Measurements from ENCODE around the gene GAS5. TPM values are rescaled to one million over a fixed set of nuclear protein-coding genes. Genes with fewer than 3 reads are reported as not detected.
"Not testable (repeated sequence)": the region's sequence is repeated elsewhere in the genome, so short reads cannot be mapped to it uniquely, and the experiment has no call there.

The GAS5 gene
- total RNA-seq, 2 experiments from 2014 or later, result 901 to 1,026 TPM

GRCh38 chr1:173886746-173887611 is 19.2 kb upstream of the GAS5 start:
- CTCF ChIA-PET (ENCODE audit: unreplicated experiment), result no interaction called here
- Histone ChIP-seq H3K79me2 (ENCODE audit: insufficient read depth, low read depth, low read length) (no peaks in the 10 kb centered on the region), H3K36me3 (ENCODE audit: insufficient read depth, low read length) (peaks cover 22% of the 10 kb centered on the region), H3K27ac (ENCODE audit: low read depth, low read length, poor library complexity, severe bottlenecking) (no peak overlapping the region), H4K20me1 (ENCODE audit: insufficient read depth, low read length) (no peaks in the 10 kb centered on the region), H3K4me3 (ENCODE audit: low read depth, low read length, poor library complexity, severe bottlenecking) (no peak overlapping the region), H3K9me3 (ENCODE audit: low read length) (no peaks in the 10 kb centered on the region), H2AFZ (ENCODE audit: low read length) (no peak overlapping the region), H3K9me2 (ENCODE audit: insufficient read depth, low read length) (no peaks in the 10 kb centered on the region), H3K4me1 (ENCODE audit: insufficient read depth, low read length, poor library complexity, severe bottlenecking) (no peaks in the 10 kb centered on the region), H3K4me2 (ENCODE audit: low read length) (no peak overlapping the region)
- BruUV-seq (replicated peaks), result TSS peak; percentile 12
- intact Hi-C loops (cut with micrococcal nuclease; ENCODE audit: unreplicated experiment), result no loop called here
- POLR2A ChIA-PET, result interaction anchor here (0.6 to 1.0 kb wide), 2 partner anchors 17 to 176 kb away, joined by 3 to 4 read pairs; no protein-coding TSS in a partner anchor
- no peak for DNase-seq (ENCODE audit: low spot score)
- TF ChIP-seq CTCF (conservative IDR thresholded peaks at IDR 0.05; ENCODE audit: low read length) (no peak), EZH2phosphoT487 (IDR thresholded peaks at IDR 0.05; ENCODE audit: borderline replicate concordance, low read depth, low read length) (no peak)

GRCh38 chr1:173884701-173885100 is 16.9 kb upstream of the GAS5 start:
- H3K4me1 ChIP-seq (ENCODE audit: insufficient read depth, low read length, poor library complexity, severe bottlenecking), result no peaks in the 10 kb centered on the region
- intact Hi-C loops (cut with micrococcal nuclease; ENCODE audit: unreplicated experiment), result no loop called here
- no peaks in the 10 kb centered on the region for H3K9me3 ChIP-seq (ENCODE audit: low read length)
- H3K9me2 ChIP-seq (ENCODE audit: insufficient read depth, low read length), result no peaks in the 10 kb centered on the region
- ChIA-PET POLR2A (interaction anchor here (0.7 kb wide), 1 partner anchor 151 kb away, joined by 3 read pairs; no protein-coding TSS in a partner anchor), CTCF (ENCODE audit: unreplicated experiment) (no interaction called here)
- no peak overlapping the region for H2AFZ ChIP-seq (ENCODE audit: low read length)
- no peaks in the 10 kb centered on the region for H3K79me2 ChIP-seq (ENCODE audit: insufficient read depth, low read depth, low read length)
- no peaks in the 10 kb centered on the region for H4K20me1 ChIP-seq (ENCODE audit: insufficient read depth, low read length)
- TF ChIP-seq EZH2phosphoT487 (IDR thresholded peaks at IDR 0.05; ENCODE audit: borderline replicate concordance, low read depth, low read length), result no peak
- TF ChIP-seq CTCF (conservative IDR thresholded peaks at IDR 0.05; ENCODE audit: low read length), result no peak
- BruUV-seq (replicated peaks), result no TSS peak
- peaks cover 24% of the 10 kb centered on the region for H3K36me3 ChIP-seq (ENCODE audit: insufficient read depth, low read length)
- H3K4me3 ChIP-seq (ENCODE audit: low read depth, low read length, poor library complexity, severe bottlenecking), result no peak overlapping the region
- no peak for DNase-seq (ENCODE audit: low spot score)
- H3K27ac ChIP-seq (ENCODE audit: low read depth, low read length, poor library complexity, severe bottlenecking), result no peak overlapping the region
- no peak overlapping the region for H3K4me2 ChIP-seq (ENCODE audit: low read length)

- H3K4me1 ChIP-seq (ENCODE audit: insufficient read depth, low read length, poor library complexity, severe bottlenecking); H3K27ac ChIP-seq (ENCODE audit: low read depth, low read length, poor library complexity, severe bottlenecking); H4K20me1 ChIP-seq (ENCODE audit: insufficient read depth, low read length); BruUV-seq (replicated peaks); intact Hi-C loops (cut with micrococcal nuclease; ENCODE audit: unreplicated experiment); H3K4me3 ChIP-seq (ENCODE audit: low read depth, low read length, poor library complexity, severe bottlenecking); H3K79me2 ChIP-seq (ENCODE audit: insufficient read depth, low read depth, low read length); DNase-seq (ENCODE audit: low spot score); CTCF ChIA-PET (ENCODE audit: unreplicated experiment); H3K4me2 ChIP-seq (ENCODE audit: low read length); POLR2A ChIA-PET; H2AFZ ChIP-seq (ENCODE audit: low read length); H3K9me3 ChIP-seq (ENCODE audit: low read length); H3K9me2 ChIP-seq (ENCODE audit: insufficient read depth, low read length): not testable (repeated sequence)
- peaks cover 27% of the 10 kb centered on the region for H3K36me3 ChIP-seq (ENCODE audit: insufficient read depth, low read length)
These were observed 13.3 kb upstream of the GAS5 start for GRCh38 chr1:173881117-173881516.
